OCI-LY3 (cell line): Measurements from ENCODE around the gene PLA2G4E.

Experiments used
- H2AFZ ChIP-seq: fragments of 200-600, 300-600 bp; shearing (Covaris generic); 2 replicates; pipeline ENCODE4 v1.6.0; 2014; ENCODE audit warnings: antibody characterized with exemption, low read depth, low read length
- H3K27ac ChIP-seq: fragments of 200-600, 300-600 bp; sonication (generic); 2 replicates; pipeline ENCODE4 v1.5.1; 2014; ENCODE audit warnings: mild to moderate bottlenecking, low read length, moderate library complexity, mixed read lengths
- H3K27me3 ChIP-seq: fragments of 200-600, 300-600 bp; sonication (generic); 2 replicates; pipeline ENCODE4 v1.6.1; 2014; ENCODE audit warnings: low read depth, low read length, mixed read lengths
- H3K36me3 ChIP-seq: fragments of 200-600, 300-600 bp; sonication (generic); replicated peaks from 2 replicates; pipeline ENCODE3; 2014; ENCODE audit warnings: low read depth, low read length, mixed read lengths
- H3K4me1 ChIP-seq: fragments of 300-600, 200-600 bp; sonication (generic); 2 replicates; pipeline ENCODE4 v1.6.1; 2014; ENCODE audit warnings: low read length, mixed read lengths
- H3K4me2 ChIP-seq: fragments of 200-600, 300-600 bp; sonication (generic); 2 replicates; pipeline ENCODE4 v1.6.1; 2014; ENCODE audit warnings: low read length, mixed read lengths
- H3K4me3 ChIP-seq: fragments of 300-600, 200-600 bp; sonication (generic); 2 replicates; pipeline ENCODE4 v1.5.1; 2014; ENCODE audit warnings: antibody characterized with exemption, mild to moderate bottlenecking, low read length, moderate library complexity
- H3K79me2 ChIP-seq: fragments of 300-600, 200-600 bp; shearing (Covaris generic); 2 replicates; pipeline ENCODE4 v1.6.1; 2014; ENCODE audit warnings: mild to moderate bottlenecking, low read length, mixed read lengths
- H3K9ac ChIP-seq: fragments of 300-600, 200-600 bp; shearing (Covaris generic); 2 replicates; pipeline ENCODE4 v1.6.0; 2014; ENCODE audit warnings: mild to moderate bottlenecking, low read length, moderate library complexity
- H3K9me3 ChIP-seq: fragments of 200-600, 300-600 bp; shearing (Covaris generic); 2 replicates; pipeline ENCODE4 v1.6.1; 2014; ENCODE audit warnings: low read length, mixed read lengths; ENCODE audit not compliant: insufficient read depth
- H4K20me1 ChIP-seq: fragments of 200-600, 300-600 bp; sonication (generic); 2 replicates; pipeline ENCODE4 v1.6.1; 2016; ENCODE audit warnings: low read length, mixed read lengths; ENCODE audit not compliant: insufficient read depth
- EZH2phosphoT487 ChIP-seq: fragments of 200-600 bp; shearing (Covaris generic); IDR thresholded peaks from 2 replicates; pipeline ENCODE4 v1.6.1; 2018; ENCODE audit warnings: antibody characterized with exemption, mixed run types, low read depth
- TF ChIP-seq, protein P1 (sequence below): fragments of 200-600, 300-600 bp; sonication (generic); IDR thresholded peaks from 2 replicates; pipeline ENCODE4 v1.5.1; 2014; ENCODE audit warnings: antibody characterized with exemption, low read length, low read depth

PLA2G4E gene

DNA sequence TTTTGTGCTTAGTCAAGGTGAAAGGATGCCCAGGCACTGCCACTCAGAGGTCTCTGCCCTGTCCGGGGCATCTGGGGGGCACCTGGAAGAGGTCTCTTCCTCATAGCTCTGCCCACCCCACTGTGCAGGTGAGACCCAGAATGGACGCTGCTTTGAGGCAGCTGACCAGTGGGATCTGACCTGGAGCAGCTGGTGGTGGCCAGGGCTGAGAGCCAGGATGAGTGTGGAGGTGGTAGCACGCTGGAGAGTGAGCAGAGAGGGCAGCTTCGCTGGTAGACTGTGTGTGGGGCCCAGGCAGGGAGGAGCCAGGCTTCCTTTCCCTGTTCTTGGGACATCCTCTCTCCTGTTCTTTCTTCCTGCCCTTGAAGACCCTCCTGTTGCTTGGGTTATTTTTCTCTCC is 32.2 kb upstream of the PLA2G4E start:
- TF ChIP-seq, protein P1, sequence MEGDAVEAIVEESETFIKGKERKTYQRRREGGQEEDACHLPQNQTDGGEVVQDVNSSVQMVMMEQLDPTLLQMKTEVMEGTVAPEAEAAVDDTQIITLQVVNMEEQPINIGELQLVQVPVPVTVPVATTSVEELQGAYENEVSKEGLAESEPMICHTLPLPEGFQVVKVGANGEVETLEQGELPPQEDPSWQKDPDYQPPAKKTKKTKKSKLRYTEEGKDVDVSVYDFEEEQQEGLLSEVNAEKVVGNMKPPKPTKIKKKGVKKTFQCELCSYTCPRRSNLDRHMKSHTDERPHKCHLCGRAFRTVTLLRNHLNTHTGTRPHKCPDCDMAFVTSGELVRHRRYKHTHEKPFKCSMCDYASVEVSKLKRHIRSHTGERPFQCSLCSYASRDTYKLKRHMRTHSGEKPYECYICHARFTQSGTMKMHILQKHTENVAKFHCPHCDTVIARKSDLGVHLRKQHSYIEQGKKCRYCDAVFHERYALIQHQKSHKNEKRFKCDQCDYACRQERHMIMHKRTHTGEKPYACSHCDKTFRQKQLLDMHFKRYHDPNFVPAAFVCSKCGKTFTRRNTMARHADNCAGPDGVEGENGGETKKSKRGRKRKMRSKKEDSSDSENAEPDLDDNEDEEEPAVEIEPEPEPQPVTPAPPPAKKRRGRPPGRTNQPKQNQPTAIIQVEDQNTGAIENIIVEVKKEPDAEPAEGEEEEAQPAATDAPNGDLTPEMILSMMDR = no peak
- TF ChIP-seq EZH2phosphoT487 = no peak
- no peak overlapping the region for H3K4me2 ChIP-seq
- peaks cover 2% of the 10 kb centered on the region; the same call in 1 of the 2 replicates for H3K4me1 ChIP-seq
- H3K79me2 ChIP-seq = no peaks in the 10 kb centered on the region
- H3K9me3 ChIP-seq = no peaks in the 10 kb centered on the region
- H3K4me3 ChIP-seq = no peak overlapping the region
- no peak overlapping the region for H2AFZ ChIP-seq
- H3K9ac ChIP-seq = no peak overlapping the region
- peaks cover 6% of the 10 kb centered on the region; the same call in 1 of the 2 replicates for H3K27me3 ChIP-seq
- H4K20me1 ChIP-seq = no peaks in the 10 kb centered on the region
- H3K27ac ChIP-seq = no peak overlapping the region
- no peaks in the 10 kb centered on the region for H3K36me3 ChIP-seq

DNA sequence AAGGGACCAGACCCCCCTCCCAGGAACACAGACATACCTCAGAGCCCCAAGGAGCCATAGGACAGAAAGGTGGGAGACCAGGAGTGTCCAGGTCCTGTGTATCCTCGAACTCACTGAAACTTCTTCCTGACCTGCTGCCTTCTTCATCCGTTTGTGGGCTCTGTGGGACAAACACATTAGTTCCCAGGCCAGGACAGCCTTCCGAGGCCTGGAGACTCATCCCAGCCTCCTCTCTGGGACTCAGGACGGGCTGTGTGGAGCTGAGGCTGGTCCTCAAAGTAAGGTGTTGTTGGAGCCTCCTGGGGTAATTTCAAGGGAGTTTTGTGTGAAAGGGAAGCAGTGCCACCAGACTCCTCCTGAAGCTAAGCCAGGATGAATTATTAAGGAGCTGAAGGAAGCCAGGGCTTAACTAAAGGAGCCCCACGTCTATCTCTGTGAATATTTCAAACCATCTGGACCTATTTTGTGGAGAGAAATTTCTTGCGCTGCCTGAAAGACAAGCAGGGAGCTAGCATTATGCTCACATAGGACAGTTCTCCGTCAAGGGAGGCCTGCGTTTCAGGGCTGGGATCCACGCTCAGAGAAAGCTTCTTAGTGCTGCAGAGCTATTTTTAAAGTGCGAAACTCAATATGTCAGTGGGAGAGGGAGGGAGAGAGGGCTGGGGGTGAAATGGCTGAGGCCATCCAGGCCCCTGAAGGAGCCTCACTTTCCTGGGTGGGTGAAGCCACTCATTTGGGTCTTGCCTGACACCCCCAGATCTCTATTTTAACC is 29.8 kb upstream of the PLA2G4E start:
- TF ChIP-seq, protein P1 = no peak
- Histone ChIP-seq H2AFZ (0 out of 2 replicates have a peak overlapping the region, but pooled peaks have one; percentile 29), H3K4me3 (no peak overlapping the region), H3K9ac (no peak overlapping the region), H3K9me3 (no peaks in the 10 kb centered on the region), H3K4me1 (no peaks in the 10 kb centered on the region), H3K27ac (no peak overlapping the region), H3K27me3 (no peaks in the 10 kb centered on the region), H4K20me1 (no peaks in the 10 kb centered on the region), H3K36me3 (no peaks in the 10 kb centered on the region), H3K4me2 (no peak overlapping the region), H3K79me2 (no peaks in the 10 kb centered on the region)

DNA sequence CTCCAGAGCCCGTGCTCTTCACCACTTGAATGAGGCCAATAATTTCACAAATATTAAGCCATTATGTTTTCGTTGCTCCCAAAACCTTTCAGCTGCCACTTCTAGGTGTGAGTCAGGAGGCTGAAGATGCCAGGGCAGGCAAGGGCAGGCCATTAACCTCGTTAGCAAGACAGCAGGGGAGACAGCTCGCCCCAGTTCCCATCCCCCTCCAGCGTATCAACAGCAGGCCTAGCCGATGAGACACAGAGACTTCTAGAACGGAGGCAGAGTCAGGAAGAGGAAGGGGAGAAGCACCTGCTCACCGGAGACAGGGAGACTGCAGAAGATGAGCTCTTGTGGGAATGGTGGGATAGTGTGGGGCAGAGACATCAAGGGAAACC is 28.0 kb upstream of the PLA2G4E start:
- Histone ChIP-seq H4K20me1 (no peaks in the 10 kb centered on the region), H3K27me3 (no peaks in the 10 kb centered on the region), H3K4me2 (no peak overlapping the region), H3K79me2 (no peaks in the 10 kb centered on the region), H3K36me3 (no peaks in the 10 kb centered on the region), H2AFZ (no peak overlapping the region), H3K9ac (no peak overlapping the region), H3K4me1 (no peaks in the 10 kb centered on the region), H3K9me3 (no peaks in the 10 kb centered on the region), H3K27ac (no peak overlapping the region), H3K4me3 (no peak overlapping the region)
- TF ChIP-seq EZH2phosphoT487 = no peak

DNA sequence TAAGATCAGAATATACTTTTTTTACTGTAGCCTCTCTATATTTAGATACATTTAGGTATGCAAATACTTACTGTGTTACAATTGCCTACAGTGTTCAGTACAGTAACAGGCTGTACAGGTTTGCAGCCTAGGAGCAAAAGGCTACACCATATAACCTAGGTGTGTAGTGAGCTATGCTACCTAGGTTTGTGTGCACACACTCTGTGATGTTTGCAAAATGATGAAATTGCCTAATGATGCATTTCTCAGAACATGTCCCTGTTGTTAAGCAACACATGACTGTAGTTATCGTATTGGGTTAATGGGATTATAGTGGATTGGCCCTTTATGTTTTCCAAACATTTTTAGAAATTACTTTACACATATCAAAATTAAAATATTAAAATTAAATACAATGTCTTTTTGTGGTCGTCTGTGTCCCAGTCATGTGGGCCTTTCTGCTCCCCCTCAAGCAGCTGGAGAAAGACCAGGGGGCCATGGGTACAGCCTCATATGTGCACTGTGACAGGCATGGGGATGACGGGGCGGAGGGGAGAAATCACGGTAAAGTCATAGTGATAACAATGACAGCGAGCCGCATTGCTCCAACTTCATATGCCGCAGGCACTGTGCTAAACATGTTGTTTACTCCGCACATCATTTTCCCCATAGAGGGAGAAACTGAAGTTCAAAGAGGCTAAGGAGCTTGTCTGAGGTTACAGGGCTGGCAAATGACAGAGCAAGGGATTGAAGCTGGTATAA is 27.4 kb upstream of the PLA2G4E start:
- Histone ChIP-seq H2AFZ (no peak overlapping the region), H3K4me1 (no peaks in the 10 kb centered on the region), H3K9me3 (no peaks in the 10 kb centered on the region), H4K20me1 (no peaks in the 10 kb centered on the region), H3K79me2 (no peaks in the 10 kb centered on the region), H3K27me3 (no peaks in the 10 kb centered on the region), H3K27ac (no peak overlapping the region), H3K4me3 (no peak overlapping the region), H3K36me3 (no peaks in the 10 kb centered on the region), H3K4me2 (no peak overlapping the region), H3K9ac (no peak overlapping the region)
- TF ChIP-seq EZH2phosphoT487 = no peak
- TF ChIP-seq, protein P1 = no peak
